Right ventricle myocardium inferior (tissue), 1 donor: ENCODE data around the gene AK4. TPM values are rescaled to one million over a fixed set of nuclear protein-coding genes. Genes with fewer than 3 reads are reported as not detected.

ENCODE experiments used
- ATAC-seq: fragments of 200-7000 bp; cut with Tn5 transposase; one replicate; pipeline ENCODE4 v1.9.1; 2020; ENCODE audit warnings: mild to moderate bottlenecking, moderate library complexity
- DNase-seq: peaks from one replicate; pipeline ENCODE4 v3.0.0; 2021; ENCODE audit errors: missing footprints
- intact Hi-C: fragments of 100-400 bp; cut with DNase I; formaldehyde crosslinking; loops from one replicate; pipeline ENCODE4 v1.11.0; 2022
- total RNA-seq: library from RNA; stranded (reverse); fragmentation: NEBNext Ultra II Directional; extraction: Animal tissue kit (Norgen Biotek cat#: 25700); gene quantifications from one replicate; pipeline ENCODE4 v1.2.1, GENCODE V29; 2021
- donor health status: DM: no; HTN: yes; CAD: no; lungs with severe emphysema.

AK4 gene
- total RNA-seq, 1 donor from 2014 or later = 153 TPM

GRCh38 chr1:65197636-65198035, 49.6 kb downstream of the AK4 start:
- DNase-seq (no peak), ATAC-seq (no peak)
- intact Hi-C loops = no loop called here

GRCh38 chr1:65198096-65198495, 50.1 kb downstream of the AK4 start:
- DNase-seq (no peak), ATAC-seq (no peak)
- intact Hi-C loops = no loop called here

- ATAC-seq (no peak), DNase-seq (no peak)
- intact Hi-C loops = loop anchor here (10.0 kb wide), 1 partner anchor 336 kb away; no protein-coding TSS in a partner anchor
Observed at GRCh38 chr1:65200411-65200810, 52.4 kb downstream of the AK4 start.

GRCh38 chr1:65206836-65207235, 58.8 kb downstream of the AK4 start:
- ATAC-seq (no peak), DNase-seq (no peak)
- intact Hi-C loops = loop anchor here (2.0 to 10.0 kb wide), 2 partner anchors 28 to 342 kb away; no protein-coding TSS in a partner anchor

- ATAC-seq = peak; percentile 29
- intact Hi-C loops = loop anchor here (2.0 to 10.0 kb wide), 2 partner anchors 29 to 343 kb away; no protein-coding TSS in a partner anchor
- no peak for DNase-seq
Observed at GRCh38 chr1:65207317-65207716, 59.3 kb downstream of the AK4 start.

- DNase-seq = no peak
- intact Hi-C loops = loop anchor here (2.0 to 10.0 kb wide), 3 partner anchors 60 to 344 kb away; partner anchors contain the start of gene AK4
- ATAC-seq = peak; percentile 30
Observed at GRCh38 chr1:65208563-65208973, 60.6 kb downstream of the AK4 start.

- ATAC-seq (peak; percentile 71), DNase-seq (no peak)
- intact Hi-C loops = loop anchor here (2.0 to 10.0 kb wide), 3 partner anchors 60 to 344 kb away; partner anchors contain the start of gene AK4
Observed at GRCh38 chr1:65209005-65209885, 61.2 kb downstream of the AK4 start.

- intact Hi-C loops = loop anchor here (2.0 kb wide), 1 partner anchor 150 kb away; no protein-coding TSS in a partner anchor
- ATAC-seq (no peak), DNase-seq (no peak)
Observed at GRCh38 chr1:65210325-65210724, 62.3 kb downstream of the AK4 start.

- intact Hi-C loops = loop anchor here (2.0 kb wide), 1 partner anchor 151 kb away; no protein-coding TSS in a partner anchor
- DNase-seq (no peak), ATAC-seq (no peak)
Observed at GRCh38 chr1:65211331-65211730, 63.3 kb downstream of the AK4 start.

GRCh38 chr1:65213271-65214023, 65.4 kb downstream of the AK4 start:
- intact Hi-C loops = no loop called here
- DNase-seq = no peak
- ATAC-seq = no peak

- ATAC-seq (no peak), DNase-seq (no peak)
- intact Hi-C loops = no loop called here
Observed at GRCh38 chr1:65214340-65215027, 66.5 kb downstream of the AK4 start.

GRCh38 chr1:65216989-65217388, 69.0 kb downstream of the AK4 start:
- DNase-seq = no peak
- intact Hi-C loops = no loop called here
- no peak for ATAC-seq

GRCh38 chr1:65221638-65222339, 73.8 kb downstream of the AK4 start:
- intact Hi-C loops = no loop called here
- DNase-seq (no peak), ATAC-seq (no peak)

GRCh38 chr1:65222340-65222940, 74.4 kb downstream of the AK4 start:
- no peak for ATAC-seq
- DNase-seq = no peak
- intact Hi-C loops = no loop called here

- ATAC-seq (no peak), DNase-seq (no peak)
- intact Hi-C loops = no loop called here
Observed at GRCh38 chr1:65224681-65225091, 76.7 kb downstream of the AK4 start.

- DNase-seq (no peak), ATAC-seq (no peak)
- intact Hi-C loops = no loop called here
Observed at GRCh38 chr1:65225179-65225578, 77.2 kb downstream of the AK4 start.

- intact Hi-C loops = no loop called here
- ATAC-seq (no peak), DNase-seq (no peak)
Observed at GRCh38 chr1:65229201-65229600, 81.2 kb downstream of the AK4 start.

- intact Hi-C loops = no loop called here
- ATAC-seq (no peak), DNase-seq (no peak)
Observed at GRCh38 chr1:65229754-65230339, 81.8 kb downstream of the AK4 start.
